ENCODE measurements around the gene NUDT3. TPM values are rescaled to one million over a fixed set of nuclear protein-coding genes. Genes with fewer than 3 reads are reported as not detected.

Gene NUDT3
- total and polyA plus RNA-seq, 2 experiments from 2014 or later: 12.1 to 31.1 TPM

DNA sequence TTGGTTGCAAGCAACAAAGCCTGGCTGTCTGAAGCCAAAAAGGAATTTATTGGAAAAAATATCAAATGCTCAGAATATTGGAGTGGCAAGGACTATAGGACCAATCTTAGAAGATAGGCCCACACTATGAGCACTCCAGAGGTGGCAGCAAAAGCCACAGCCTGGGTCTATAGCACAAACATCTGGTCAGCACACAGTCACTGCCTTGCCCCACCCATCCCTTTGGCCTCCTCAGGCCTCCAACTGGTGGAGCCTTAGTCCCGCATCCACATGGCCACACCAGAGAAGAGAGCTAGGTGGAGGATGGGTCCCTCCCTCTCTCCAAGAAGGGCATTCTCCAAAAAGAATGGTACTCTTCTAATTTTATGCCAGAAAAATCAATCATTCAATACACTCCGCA is 14.0 kb downstream of the NUDT3 start (continued):
- TF ChIP-seq, protein P1, sequence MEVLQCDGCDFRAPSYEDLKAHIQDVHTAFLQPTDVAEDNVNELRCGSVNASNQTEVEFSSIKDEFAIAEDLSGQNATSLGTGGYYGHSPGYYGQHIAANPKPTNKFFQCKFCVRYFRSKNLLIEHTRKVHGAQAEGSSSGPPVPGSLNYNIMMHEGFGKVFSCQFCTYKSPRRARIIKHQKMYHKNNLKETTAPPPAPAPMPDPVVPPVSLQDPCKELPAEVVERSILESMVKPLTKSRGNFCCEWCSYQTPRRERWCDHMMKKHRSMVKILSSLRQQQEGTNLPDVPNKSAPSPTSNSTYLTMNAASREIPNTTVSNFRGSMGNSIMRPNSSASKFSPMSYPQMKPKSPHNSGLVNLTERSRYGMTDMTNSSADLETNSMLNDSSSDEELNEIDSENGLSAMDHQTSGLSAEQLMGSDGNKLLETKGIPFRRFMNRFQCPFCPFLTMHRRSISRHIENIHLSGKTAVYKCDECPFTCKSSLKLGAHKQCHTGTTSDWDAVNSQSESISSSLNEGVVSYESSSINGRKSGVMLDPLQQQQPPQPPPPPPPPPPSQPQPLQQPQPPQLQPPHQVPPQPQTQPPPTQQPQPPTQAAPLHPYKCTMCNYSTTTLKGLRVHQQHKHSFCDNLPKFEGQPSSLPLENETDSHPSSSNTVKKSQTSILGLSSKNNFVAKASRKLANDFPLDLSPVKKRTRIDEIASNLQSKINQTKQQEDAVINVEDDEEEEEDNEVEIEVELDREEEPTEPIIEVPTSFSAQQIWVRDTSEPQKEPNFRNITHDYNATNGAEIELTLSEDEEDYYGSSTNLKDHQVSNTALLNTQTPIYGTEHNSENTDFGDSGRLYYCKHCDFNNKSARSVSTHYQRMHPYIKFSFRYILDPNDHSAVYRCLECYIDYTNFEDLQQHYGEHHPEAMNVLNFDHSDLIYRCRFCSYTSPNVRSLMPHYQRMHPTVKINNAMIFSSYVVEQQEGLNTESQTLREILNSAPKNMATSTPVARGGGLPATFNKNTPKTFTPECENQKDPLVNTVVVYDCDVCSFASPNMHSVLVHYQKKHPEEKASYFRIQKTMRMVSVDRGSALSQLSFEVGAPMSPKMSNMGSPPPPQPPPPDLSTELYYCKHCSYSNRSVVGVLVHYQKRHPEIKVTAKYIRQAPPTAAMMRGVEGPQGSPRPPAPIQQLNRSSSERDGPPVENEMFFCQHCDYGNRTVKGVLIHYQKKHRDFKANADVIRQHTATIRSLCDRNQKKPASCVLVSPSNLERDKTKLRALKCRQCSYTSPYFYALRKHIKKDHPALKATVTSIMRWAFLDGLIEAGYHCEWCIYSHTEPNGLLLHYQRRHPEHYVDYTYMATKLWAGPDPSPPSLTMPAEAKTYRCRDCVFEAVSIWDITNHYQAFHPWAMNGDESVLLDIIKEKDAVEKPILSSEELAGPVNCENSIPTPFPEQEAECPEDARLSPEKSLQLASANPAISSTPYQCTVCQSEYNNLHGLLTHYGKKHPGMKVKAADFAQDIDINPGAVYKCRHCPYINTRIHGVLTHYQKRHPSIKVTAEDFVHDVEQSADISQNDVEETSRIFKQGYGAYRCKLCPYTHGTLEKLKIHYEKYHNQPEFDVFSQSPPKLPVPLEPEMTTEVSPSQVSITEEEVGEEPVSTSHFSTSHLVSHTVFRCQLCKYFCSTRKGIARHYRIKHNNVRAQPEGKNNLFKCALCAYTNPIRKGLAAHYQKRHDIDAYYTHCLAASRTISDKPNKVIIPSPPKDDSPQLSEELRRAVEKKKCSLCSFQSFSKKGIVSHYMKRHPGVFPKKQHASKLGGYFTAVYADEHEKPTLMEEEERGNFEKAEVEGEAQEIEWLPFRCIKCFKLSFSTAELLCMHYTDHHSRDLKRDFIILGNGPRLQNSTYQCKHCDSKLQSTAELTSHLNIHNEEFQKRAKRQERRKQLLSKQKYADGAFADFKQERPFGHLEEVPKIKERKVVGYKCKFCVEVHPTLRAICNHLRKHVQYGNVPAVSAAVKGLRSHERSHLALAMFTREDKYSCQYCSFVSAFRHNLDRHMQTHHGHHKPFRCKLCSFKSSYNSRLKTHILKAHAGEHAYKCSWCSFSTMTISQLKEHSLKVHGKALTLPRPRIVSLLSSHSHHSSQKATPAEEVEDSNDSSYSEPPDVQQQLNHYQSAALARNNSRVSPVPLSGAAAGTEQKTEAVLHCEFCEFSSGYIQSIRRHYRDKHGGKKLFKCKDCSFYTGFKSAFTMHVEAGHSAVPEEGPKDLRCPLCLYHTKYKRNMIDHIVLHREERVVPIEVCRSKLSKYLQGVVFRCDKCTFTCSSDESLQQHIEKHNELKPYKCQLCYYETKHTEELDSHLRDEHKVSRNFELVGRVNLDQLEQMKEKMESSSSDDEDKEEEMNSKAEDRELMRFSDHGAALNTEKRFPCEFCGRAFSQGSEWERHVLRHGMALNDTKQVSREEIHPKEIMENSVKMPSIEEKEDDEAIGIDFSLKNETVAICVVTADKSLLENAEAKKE (CRISPR knock-in tag; IDR thresholded peaks at IDR 0.05): no peak

DNA sequence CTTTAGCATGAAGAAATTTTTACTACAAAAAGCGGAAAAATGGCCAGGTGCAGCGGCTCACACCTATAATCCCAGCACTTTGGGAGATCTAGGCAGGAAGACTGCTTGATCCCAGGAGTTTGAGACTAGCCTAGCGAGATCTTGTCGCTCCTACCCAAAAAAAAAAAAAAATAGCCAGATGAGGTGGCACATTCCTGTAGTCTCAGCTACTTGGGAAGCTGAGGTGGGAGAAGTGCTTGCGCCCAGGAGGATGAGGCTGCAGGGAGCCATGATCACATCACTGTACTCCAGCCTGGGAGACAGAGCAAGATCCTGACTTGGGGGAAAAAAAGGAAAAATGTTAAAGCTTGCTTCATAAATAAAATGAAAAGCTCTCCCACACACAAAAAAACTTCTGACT is 14.5 kb downstream of the NUDT3 start:
- no peak overlapping the region for H3K4me3 Mint-ChIP-seq
- ATAC-seq (no peak; the same call in 2 of the 3 replicates), DNase-seq (ENCODE audit: low spot score) (no peak)
- 0 out of 2 replicates have a peak overlapping the region, but pooled peaks have one; percentile 41 for H3K27ac Mint-ChIP-seq
- Histone ChIP-seq H4K20me1 (replicated peaks; ENCODE audit: insufficient read depth) (peaks cover 52% of the 10 kb centered on the region), H3K9me2 (ENCODE audit: insufficient read depth) (no peaks in the 10 kb centered on the region), H3K4me2 (no peak overlapping the region), H3K4me1 (ENCODE audit: insufficient read depth) (0 out of 2 replicates have a peak, but pooled peaks cover 3% of the 10 kb centered on the region), H3K79me2 (replicated peaks; ENCODE audit: insufficient read depth) (peaks cover 100% of the 10 kb centered on the region), H3K36me3 (ENCODE audit: insufficient read depth) (no peaks in the 10 kb centered on the region), H2AFZ (no peak overlapping the region), H3K4me3 (no peak overlapping the region), H3K27me3 (ENCODE audit: insufficient read depth) (no peaks in the 10 kb centered on the region), H3F3A (replicated peaks; ENCODE audit: low read depth) (0 out of 2 replicates have a peak, but pooled peaks cover 4% of the 10 kb centered on the region), H3K27ac (ENCODE audit: low read depth) (0 out of 2 replicates have a peak overlapping the region, but pooled peaks have one; percentile 65)
- H3K36me3 Mint-ChIP-seq (ENCODE audit: low read depth): no peaks in the 10 kb centered on the region
- H3K27me3 Mint-ChIP-seq (ENCODE audit: insufficient read depth, low read depth, poor library complexity): no peaks in the 10 kb centered on the region
- peaks cover 3% of the 10 kb centered on the region; the same call in 2 of the 3 replicates for H3K4me1 Mint-ChIP-seq
- no peaks in the 10 kb centered on the region for H3K9me3 Mint-ChIP-seq
- no peak for TF ChIP-seq EZH2phosphoT487 (IDR thresholded peaks at IDR 0.05; ENCODE audit: unreplicated experiment)
- no peak for TF ChIP-seq ZNF331 (CRISPR knock-in tag; IDR thresholded peaks at IDR 0.05; ENCODE audit: low read depth)
- no peak for TF ChIP-seq CTCF (conservative IDR thresholded peaks at IDR 0.05; ENCODE audit: low read depth in 2 of 2)
- TF ChIP-seq, protein P1 (CRISPR knock-in tag; IDR thresholded peaks at IDR 0.05): no peak
